ENCODE results near the gene HARBI1. TPM values are rescaled to one million over a fixed set of nuclear protein-coding genes. Genes with fewer than 3 reads are reported as not detected.

HARBI1 gene
- total and polyA plus RNA-seq, 5 experiments from 2014 or later = 5.5 to 9.4 (median 7.7) TPM

GRCh38 chr11:46632502-46632901, 15.5 kb upstream of the HARBI1 start:
- ATAC-seq (no peak), DNase-seq (no peak)
- no peaks in the 10 kb centered on the region for H3K27me3 Mint-ChIP-seq
- no peak overlapping the region for H3K4me3 Mint-ChIP-seq
- no peaks in the 10 kb centered on the region for H3K9me3 Mint-ChIP-seq
- H3K36me3 Mint-ChIP-seq = peaks cover 0 to 69% (median 18%) of the 10 kb centered on the region in 3 donors
- POLR2A ChIA-PET = no interaction called here
- peaks cover 1 to 19% (median 11%) of the 10 kb centered on the region in 4 donors for H3K4me1 Mint-ChIP-seq
- peak overlapping the region in 1 of 10 donors; percentile 40 for H3K27ac Mint-ChIP-seq

- H3K27me3 Mint-ChIP-seq = no peaks in the 10 kb centered on the region
- H3K4me1 Mint-ChIP-seq = peaks cover 1 to 21% (median 11%) of the 10 kb centered on the region in 4 donors
- H3K4me3 Mint-ChIP-seq = no peak overlapping the region
- DNase-seq (no peak), ATAC-seq (no peak)
- H3K9me3 Mint-ChIP-seq = no peaks in the 10 kb centered on the region
- POLR2A ChIA-PET = no interaction called here
- H3K27ac Mint-ChIP-seq = peak overlapping the region in 2 of 10 donors; percentile 27 to 40
- H3K36me3 Mint-ChIP-seq = peaks cover 0 to 69% (median 15%) of the 10 kb centered on the region in 3 donors
These were observed 14.6 kb upstream of the HARBI1 start for GRCh38 chr11:46631676-46632075.

GRCh38 chr11:46630237-46630636, 13.2 kb upstream of the HARBI1 start:
- DNase-seq = no peak
- POLR2A ChIA-PET = interaction anchor here (0.7 kb wide), 1 partner anchor 702 kb away, joined by 4 read pairs; no protein-coding TSS in a partner anchor
- Mint-ChIP-seq H3K4me1 (peaks cover 1 to 27% (median 15%) of the 10 kb centered on the region in 4 donors), H3K27me3 (no peaks in the 10 kb centered on the region), H3K36me3 (peaks cover 0 to 71% (median 15%) of the 10 kb centered on the region in 3 donors), H3K9me3 (no peaks in the 10 kb centered on the region), H3K4me3 (no peak overlapping the region), H3K27ac (peak overlapping the region in 1 of 10 donors; percentile 55)
- no peak for ATAC-seq

GRCh38 chr11:46628961-46629360, 11.9 kb upstream of the HARBI1 start:
- H3K36me3 Mint-ChIP-seq = peaks cover 0 to 75% (median 18%) of the 10 kb centered on the region in 3 donors
- ATAC-seq = no peak
- H3K4me3 Mint-ChIP-seq = no peak overlapping the region
- H3K27ac Mint-ChIP-seq = peak overlapping the region in 2 of 10 donors; percentile 31 to 59
- POLR2A ChIA-PET = no interaction called here
- no peak for DNase-seq
- H3K9me3 Mint-ChIP-seq = no peaks in the 10 kb centered on the region
- no peaks in the 10 kb centered on the region for H3K27me3 Mint-ChIP-seq
- H3K4me1 Mint-ChIP-seq = peaks cover 2 to 34% (median 17%) of the 10 kb centered on the region in 4 donors

- DNase-seq (no peak), ATAC-seq (no peak)
- Mint-ChIP-seq H3K4me1 (peaks cover 9 to 44% (median 23%) of the 10 kb centered on the region in 4 donors), H3K27ac (peak overlapping the region in 1 of 10 donors; percentile 53), H3K4me3 (no peak overlapping the region), H3K27me3 (no peaks in the 10 kb centered on the region), H3K36me3 (peaks cover 0 to 78% (median 18%) of the 10 kb centered on the region in 3 donors), H3K9me3 (no peaks in the 10 kb centered on the region)
- POLR2A ChIA-PET = interaction anchor here (0.6 kb wide), 1 partner anchor 637 kb away, joined by 3 read pairs; no protein-coding TSS in a partner anchor
These were observed 8.4 kb upstream of the HARBI1 start for GRCh38 chr11:46625406-46625805.

- H3K4me1 Mint-ChIP-seq = peaks cover 19 to 55% (median 45%) of the 10 kb centered on the region in 4 donors
- POLR2A ChIA-PET = interaction anchor here (0.6 to 3.3 kb wide), 5 partner anchors 10 to 381 kb away, joined by 3 to 30 read pairs (median 5); partner anchors contain the start of gene AMBRA1
These were observed 1.8 kb upstream of the HARBI1 start for GRCh38 chr11:46618837-46619236.

GRCh38 chr11:46617972-46618314, 916 bp upstream of the HARBI1 start:
- no peak for DNase-seq
- no peak for ATAC-seq
- H3K9me3 Mint-ChIP-seq = no peaks in the 10 kb centered on the region
- peak overlapping the region; percentile 94 to 100 (median 99) for H3K4me3 Mint-ChIP-seq
- peak overlapping the region; percentile 98 to 100 (median 100) for H3K27ac Mint-ChIP-seq
- POLR2A ChIA-PET = interaction anchor here (0.7 to 3.3 kb wide), 11 partner anchors 9 to 554 kb away, joined by 3 to 30 read pairs (median 5); partner anchors contain the start of genes AMBRA1, ARHGAP1 and ZNF408
- peaks cover 0 to 30% (median 10%) of the 10 kb centered on the region in 3 donors for H3K36me3 Mint-ChIP-seq
- H3K4me1 Mint-ChIP-seq = peaks cover 19 to 59% (median 45%) of the 10 kb centered on the region in 4 donors
- no peaks in the 10 kb centered on the region for H3K27me3 Mint-ChIP-seq

More at GRCh38 chr11:46618837-46619236, 1.8 kb upstream of the HARBI1 start:
- DNase-seq (no peak), ATAC-seq (no peak)
- Mint-ChIP-seq H3K27ac (peak overlapping the region in 6 of 10 donors; percentile 21 to 99 (median 56)), H3K9me3 (no peaks in the 10 kb centered on the region), H3K4me3 (peak overlapping the region; percentile 40 to 100 (median 81)), H3K27me3 (no peaks in the 10 kb centered on the region), H3K36me3 (peaks cover 0 to 35% (median 10%) of the 10 kb centered on the region in 3 donors)

GRCh38 chr11:46616551-46617133, 385 bp downstream of the HARBI1 start:
- H3K4me1 Mint-ChIP-seq = peaks cover 18 to 55% (median 48%) of the 10 kb centered on the region in 4 donors
- POLR2A ChIA-PET = interaction anchor here (0.6 to 3.3 kb wide), 14 partner anchors 10 to 1168 kb away, joined by 3 to 30 read pairs (median 6); partner anchors contain the start of genes AMBRA1, ARHGAP1, F2 and ZNF408
- H3K4me3 Mint-ChIP-seq = peak overlapping the region; percentile 94 to 100 (median 99)
- H3K36me3 Mint-ChIP-seq = peaks cover 0 to 21% (median 6%) of the 10 kb centered on the region in 3 donors
- no peaks in the 10 kb centered on the region for H3K9me3 Mint-ChIP-seq
- H3K27me3 Mint-ChIP-seq = no peaks in the 10 kb centered on the region
- DNase-seq (peak in 1 of 10 donors; percentile 3), ATAC-seq (peak in 1 of 2 donors; percentile 0)
- H3K27ac Mint-ChIP-seq = peak overlapping the region; percentile 95 to 100 (median 99)

- no peaks in the 10 kb centered on the region for H3K27me3 Mint-ChIP-seq
- H3K4me3 Mint-ChIP-seq = peak overlapping the region in 9 of 10 donors; percentile 1 to 100 (median 65)
- POLR2A ChIA-PET = interaction anchor here (0.6 to 3.3 kb wide), 2 partner anchors 9 to 22 kb away, joined by 6 to 30 read pairs; partner anchors contain the start of gene AMBRA1
- peaks cover 0 to 13% (median 2%) of the 10 kb centered on the region in 3 donors for H3K36me3 Mint-ChIP-seq
- no peak for ATAC-seq
- H3K27ac Mint-ChIP-seq = peak overlapping the region in 5 of 10 donors; percentile 7 to 99 (median 80)
- no peak for DNase-seq
- H3K4me1 Mint-ChIP-seq = peaks cover 14 to 48% (median 43%) of the 10 kb centered on the region in 4 donors
- no peaks in the 10 kb centered on the region for H3K9me3 Mint-ChIP-seq
These were observed 1.3 kb downstream of the HARBI1 start for GRCh38 chr11:46615756-46616155.

- Mint-ChIP-seq H3K27me3 (no peaks in the 10 kb centered on the region), H3K4me3 (no peak overlapping the region), H3K27ac (peak overlapping the region in 1 of 10 donors; percentile 31), H3K36me3 (peaks cover 0 to 2% (median 0%) of the 10 kb centered on the region in 3 donors), H3K4me1 (peaks cover 8 to 26% (median 24%) of the 10 kb centered on the region in 4 donors), H3K9me3 (no peaks in the 10 kb centered on the region)
- DNase-seq (no peak), ATAC-seq (no peak)
- POLR2A ChIA-PET = interaction anchor here (0.7 kb wide), 1 partner anchor 39 kb away, joined by 3 read pairs; no protein-coding TSS in a partner anchor
These were observed 4.7 kb downstream of the HARBI1 start for GRCh38 chr11:46612326-46612725.

GRCh38 chr11:46611526-46612304, 5.3 kb downstream of the HARBI1 start:
- Mint-ChIP-seq H3K27ac (peak overlapping the region in 2 of 10 donors; percentile 27 to 31), H3K36me3 (no peaks in the 10 kb centered on the region), H3K4me3 (no peak overlapping the region), H3K4me1 (peaks cover 8 to 22% (median 20%) of the 10 kb centered on the region in 4 donors), H3K9me3 (no peaks in the 10 kb centered on the region), H3K27me3 (no peaks in the 10 kb centered on the region)
- DNase-seq = no peak
- no peak for ATAC-seq
- POLR2A ChIA-PET = interaction anchor here (0.5 kb wide), 1 partner anchor 75 kb away, joined by 3 read pairs; no protein-coding TSS in a partner anchor

- no peak overlapping the region for H3K4me3 Mint-ChIP-seq
- no peaks in the 10 kb centered on the region for H3K9me3 Mint-ChIP-seq
- POLR2A ChIA-PET = interaction anchor here (0.6 to 1.2 kb wide), 5 partner anchors 9 to 713 kb away, joined by 3 to 8 read pairs (median 4); no protein-coding TSS in a partner anchor
These were observed 7.6 kb downstream of the HARBI1 start for GRCh38 chr11:46609386-46609785.

More at GRCh38 chr11:46609386-46609785, 7.6 kb downstream of the HARBI1 start:
- peaks cover 2 to 9% (median 8%) of the 10 kb centered on the region in 4 donors for H3K4me1 Mint-ChIP-seq
- H3K36me3 Mint-ChIP-seq = no peaks in the 10 kb centered on the region
- DNase-seq = no peak
- H3K27me3 Mint-ChIP-seq = no peaks in the 10 kb centered on the region
- no peak overlapping the region for H3K27ac Mint-ChIP-seq
- no peak for ATAC-seq

Data from naive thymus-derived CD8-positive, alpha-beta T cell (primary cell).